ENCODE results near the gene FOXL3.

The FOXL3 gene

GRCh38 chr7:289209-289755 is 688 bp upstream of the FOXL3 start:
- TF ChIP-seq CTCF (IDR thresholded peaks at IDR 0.05; ENCODE audit: low read depth, low read length) = no peak
- no peak overlapping the region for H3K4me3 ChIP-seq (replicated peaks in 1 of 2; ENCODE audit: low read depth in 2 of 2, low read length in 2 of 2)
- DNase-seq (ENCODE audit: low read depth in 2 of 2) = no peak

- TF ChIP-seq CTCF (IDR thresholded peaks at IDR 0.05; ENCODE audit: low read depth, low read length) = no peak
- H3K4me3 ChIP-seq (replicated peaks in 1 of 2; ENCODE audit: low read depth in 2 of 2, low read length in 2 of 2) = no peak overlapping the region
- no peak for DNase-seq (ENCODE audit: low read depth in 2 of 2)
Observed at GRCh38 chr7:290554-291372, 793 bp downstream of the FOXL3 start.

- no peak overlapping the region for H3K4me3 ChIP-seq (replicated peaks in 1 of 2; ENCODE audit: low read depth in 2 of 2, low read length in 2 of 2)
- TF ChIP-seq CTCF (IDR thresholded peaks at IDR 0.05; ENCODE audit: low read depth, low read length) = no peak
- no peak for DNase-seq (ENCODE audit: low read depth in 2 of 2)
Observed at GRCh38 chr7:291373-292092, 1.6 kb downstream of the FOXL3 start.

- H3K4me3 ChIP-seq (replicated peaks in 1 of 2; ENCODE audit: low read depth in 2 of 2, low read length in 2 of 2) = no peak overlapping the region
- no peak for DNase-seq (ENCODE audit: low read depth in 2 of 2)
- no peak for TF ChIP-seq CTCF (IDR thresholded peaks at IDR 0.05; ENCODE audit: low read depth, low read length)
Observed at GRCh38 chr7:292226-292625, 2.3 kb downstream of the FOXL3 start.

GRCh38 chr7:292826-293225 is 2.9 kb downstream of the FOXL3 start:
- no peak for DNase-seq (ENCODE audit: low read depth in 2 of 2)
- no peak for TF ChIP-seq CTCF (IDR thresholded peaks at IDR 0.05; ENCODE audit: low read depth, low read length)
- H3K4me3 ChIP-seq (replicated peaks in 1 of 2; ENCODE audit: low read depth in 2 of 2, low read length in 2 of 2) = no peak overlapping the region

GRCh38 chr7:293681-294439 is 3.9 kb downstream of the FOXL3 start:
- DNase-seq (ENCODE audit: low read depth in 2 of 2) = no peak
- H3K4me3 ChIP-seq (replicated peaks in 1 of 2; ENCODE audit: low read depth in 2 of 2, low read length in 2 of 2) = no peak overlapping the region
- TF ChIP-seq CTCF (IDR thresholded peaks at IDR 0.05; ENCODE audit: low read depth, low read length) = no peak
